K562 (cell line): ENCODE measurements around the gene RNF40. TPM values are rescaled to one million over a fixed set of nuclear protein-coding genes. Genes with fewer than 3 reads are reported as not detected.
A peak's percentile ranks its signal among the peaks of the same experiment; 100 is the strongest.

Experiments
- CCNT2 ChIP-seq: IDR thresholded peaks from 2 replicates; pipeline ENCODE4 v1.6.1; 2011; ENCODE audit warnings: borderline replicate concordance, low read depth, mild to moderate bottlenecking, moderate library complexity, mixed read lengths, low read length; ENCODE audit not compliant: insufficient read length; ENCODE audit errors: extremely low read depth
- CEBPB ChIP-seq: fragments of 450-650 bp; IDR thresholded peaks from 2 replicates; pipeline ENCODE4 v1.6.1; 2016; ENCODE audit warnings: missing genetic modification characterization, missing compliant biosample characterization
- CLOCK ChIP-seq: fragments of 250-450 bp; sonication (Bioruptor Pico); IDR thresholded peaks from 2 replicates; pipeline ENCODE4 v1.4.0; 2020; ENCODE audit warnings: mild to moderate bottlenecking, moderate library complexity, borderline replicate concordance
- EGR1 ChIP-seq: fragments of 450-650 bp; conservative IDR thresholded peaks from 2 replicates; pipeline ENCODE4 v1.6.1; 2017; ENCODE audit warnings: mild to moderate bottlenecking
- FUS ChIP-seq: fragments of 200-400 bp; formaldehyde crosslinking; optimal IDR thresholded peaks from 2 replicates; pipeline ENCODE3; 2017; ENCODE audit warnings: low read depth, low read length
- NFE2L1 ChIP-seq: fragments of 450-650 bp; IDR thresholded peaks from 2 replicates; pipeline ENCODE4 v1.6.1; 2016; ENCODE audit warnings: missing genetic modification characterization, low read depth, mild to moderate bottlenecking, missing compliant biosample characterization, moderate library complexity, borderline replicate concordance
- RBM17 ChIP-seq: fragments of 200-400 bp; formaldehyde crosslinking; IDR thresholded peaks from 2 replicates; pipeline ENCODE4 v1.6.1; 2017; ENCODE audit warnings: low read depth, mild to moderate bottlenecking, low read length, borderline replicate concordance
- STAT6 ChIP-seq: sonication (generic); formaldehyde crosslinking; IDR thresholded peaks from 2 replicates; pipeline ENCODE4 v1.8.1; 2023; ENCODE audit warnings: mild to moderate bottlenecking, missing genetic modification reagents
- SUPT5H ChIP-seq: fragments of 450-650 bp; IDR thresholded peaks from 2 replicates; pipeline ENCODE4 v1.6.1; 2016
- ZNF12 ChIP-seq: sonication (generic); formaldehyde crosslinking; IDR thresholded peaks from 2 replicates; pipeline ENCODE4 v1.4.0; 2020; ENCODE audit warnings: mild to moderate bottlenecking, missing genetic modification reagents
- polyA plus RNA-seq, 8 experiments: library from polyadenylated mRNA; depleted of rRNA in 4 of 8; stranded (reverse) in 5 of 8; unstranded in 3 of 8; fragments of >200 nt; fragmentation: Nextera tagmentation in 2 of 8; fragmentation: Illumina TruSeq in 1 of 8; extraction: Ambion mirVana in 2 of 8; extraction: Trizol in 1 of 8; gene quantifications; 2 replicates each; pipeline versions ENCODE4 v1.2.1 to v1.2.3, GENCODE V29; 2011 to 2014; ENCODE audit warnings: inconsistent platforms in 1 of 8, missing spikeins in 1 of 8
- total RNA-seq, 7 experiments: library from RNA; depleted of rRNA in 6 of 7; stranded (reverse); fragments of >200 nt in 6 of 7; fragmentation: Illumina TruSeq in 2 of 7; extraction: Trizol in 2 of 7; gene quantifications; 2 replicates each; pipeline versions ENCODE4 v1.2.1 to v1.2.3, GENCODE V29; 2011 to 2021; ENCODE audit warnings: low replicate concordance in 1 of 7
- TF ChIP-seq, protein P1 (sequence below): fragments of 450-650 bp; formaldehyde crosslinking; IDR thresholded peaks from 2 replicates; pipeline ENCODE4 v1.4.0; 2022; ENCODE audit warnings: mild to moderate bottlenecking, moderate library complexity
- TF ChIP-seq, protein P2 (sequence below): fragments of 250-450 bp; sonication (Bioruptor Pico); IDR thresholded peaks from 2 replicates; pipeline ENCODE4 v1.9.0; 2021; ENCODE audit warnings: mild to moderate bottlenecking
- TF ChIP-seq, protein P3 (sequence below): fragments of 200-400 bp; formaldehyde crosslinking; IDR thresholded peaks from 2 replicates; pipeline ENCODE4 v1.6.1; 2017; ENCODE audit warnings: mild to moderate bottlenecking, low read depth, low read length, moderate library complexity
- TF ChIP-seq, protein P4 (sequence below): fragments of 450-650 bp; IDR thresholded peaks from one replicate; pipeline ENCODE4 v1.6.1; 2018; ENCODE audit warnings: mild to moderate bottlenecking, moderate library complexity; ENCODE audit not compliant: partially characterized antibody

Gene RNF40
- total and polyA plus RNA-seq, 9 of the 15 experiments (the other 6 are each of a cell fraction or from before 2014, with no cell fraction given) = 6.2 to 129 (median 81.5) TPM

GRCh38 chr16:30747799-30748633 is 14.1 kb upstream of the RNF40 start, which contains the start of gene PHKG2 (continued):
- no peak for TF ChIP-seq RBM17
- peak; percentile 85; the same call in 1 of the 2 replicates for TF ChIP-seq CLOCK (CRISPR knock-in tag)
- TF ChIP-seq, protein P1, sequence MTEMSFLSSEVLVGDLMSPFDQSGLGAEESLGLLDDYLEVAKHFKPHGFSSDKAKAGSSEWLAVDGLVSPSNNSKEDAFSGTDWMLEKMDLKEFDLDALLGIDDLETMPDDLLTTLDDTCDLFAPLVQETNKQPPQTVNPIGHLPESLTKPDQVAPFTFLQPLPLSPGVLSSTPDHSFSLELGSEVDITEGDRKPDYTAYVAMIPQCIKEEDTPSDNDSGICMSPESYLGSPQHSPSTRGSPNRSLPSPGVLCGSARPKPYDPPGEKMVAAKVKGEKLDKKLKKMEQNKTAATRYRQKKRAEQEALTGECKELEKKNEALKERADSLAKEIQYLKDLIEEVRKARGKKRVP = no peak
- TF ChIP-seq CEBPB = no peak
- peak; percentile 85 for TF ChIP-seq SUPT5H
- no peak; the same call in 1 of the 2 replicates for TF ChIP-seq STAT6 (CRISPR knock-in tag)
- no peak for TF ChIP-seq NFE2L1 (tag)
- TF ChIP-seq ZNF12 (CRISPR knock-in tag) = no peak
- no peak for TF ChIP-seq EGR1
- TF ChIP-seq CCNT2 = peak; percentile 82
- no peak for TF ChIP-seq FUS
- TF ChIP-seq, protein P2, sequence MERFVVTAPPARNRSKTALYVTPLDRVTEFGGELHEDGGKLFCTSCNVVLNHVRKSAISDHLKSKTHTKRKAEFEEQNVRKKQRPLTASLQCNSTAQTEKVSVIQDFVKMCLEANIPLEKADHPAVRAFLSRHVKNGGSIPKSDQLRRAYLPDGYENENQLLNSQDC = 0 out of 2 replicates have a peak, but pooled peaks have one; percentile 56
- TF ChIP-seq, protein P3, sequence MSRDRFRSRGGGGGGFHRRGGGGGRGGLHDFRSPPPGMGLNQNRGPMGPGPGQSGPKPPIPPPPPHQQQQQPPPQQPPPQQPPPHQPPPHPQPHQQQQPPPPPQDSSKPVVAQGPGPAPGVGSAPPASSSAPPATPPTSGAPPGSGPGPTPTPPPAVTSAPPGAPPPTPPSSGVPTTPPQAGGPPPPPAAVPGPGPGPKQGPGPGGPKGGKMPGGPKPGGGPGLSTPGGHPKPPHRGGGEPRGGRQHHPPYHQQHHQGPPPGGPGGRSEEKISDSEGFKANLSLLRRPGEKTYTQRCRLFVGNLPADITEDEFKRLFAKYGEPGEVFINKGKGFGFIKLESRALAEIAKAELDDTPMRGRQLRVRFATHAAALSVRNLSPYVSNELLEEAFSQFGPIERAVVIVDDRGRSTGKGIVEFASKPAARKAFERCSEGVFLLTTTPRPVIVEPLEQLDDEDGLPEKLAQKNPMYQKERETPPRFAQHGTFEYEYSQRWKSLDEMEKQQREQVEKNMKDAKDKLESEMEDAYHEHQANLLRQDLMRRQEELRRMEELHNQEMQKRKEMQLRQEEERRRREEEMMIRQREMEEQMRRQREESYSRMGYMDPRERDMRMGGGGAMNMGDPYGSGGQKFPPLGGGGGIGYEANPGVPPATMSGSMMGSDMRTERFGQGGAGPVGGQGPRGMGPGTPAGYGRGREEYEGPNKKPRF = no peak
- TF ChIP-seq, protein P4, sequence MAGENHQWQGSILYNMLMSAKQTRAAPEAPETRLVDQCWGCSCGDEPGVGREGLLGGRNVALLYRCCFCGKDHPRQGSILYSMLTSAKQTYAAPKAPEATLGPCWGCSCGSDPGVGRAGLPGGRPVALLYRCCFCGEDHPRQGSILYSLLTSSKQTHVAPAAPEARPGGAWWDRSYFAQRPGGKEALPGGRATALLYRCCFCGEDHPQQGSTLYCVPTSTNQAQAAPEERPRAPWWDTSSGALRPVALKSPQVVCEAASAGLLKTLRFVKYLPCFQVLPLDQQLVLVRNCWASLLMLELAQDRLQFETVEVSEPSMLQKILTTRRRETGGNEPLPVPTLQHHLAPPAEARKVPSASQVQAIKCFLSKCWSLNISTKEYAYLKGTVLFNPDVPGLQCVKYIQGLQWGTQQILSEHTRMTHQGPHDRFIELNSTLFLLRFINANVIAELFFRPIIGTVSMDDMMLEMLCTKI = no peak
